Smooth muscle cell (in vitro differentiated cells): ENCODE results near the gene RNGTT. TPM values are rescaled to one million over a fixed set of nuclear protein-coding genes. Genes with fewer than 3 reads are reported as not detected.
A peak's percentile ranks its signal among the peaks of the same experiment; 100 is the strongest.

Experiments used
- DNase-seq: peaks from one replicate; lab custom pipeline; 2025; ENCODE audit not compliant: unreplicated experiment; lab: John Stamatoyannopoulos, UW
- H2AFZ ChIP-seq: fragments of 200-600 bp; sonication (generic); 2 replicates; pipeline ENCODE4 v1.6.0; 2016; ENCODE audit warnings: antibody characterized with exemption, low read depth, mild to moderate bottlenecking
- H3F3A ChIP-seq: fragments of 200-600 bp; sonication (generic); 2 replicates; pipeline ENCODE4 v1.6.0; 2017; ENCODE audit warnings: antibody characterized with exemption, low read depth
- H3K27ac ChIP-seq: fragments of 200-600 bp; sonication (generic); 2 replicates; pipeline ENCODE4 v1.5.1; 2016; ENCODE audit warnings: low read depth, mild to moderate bottlenecking
- H3K27me3 ChIP-seq: fragments of 200-600 bp; sonication (generic); 2 replicates; pipeline ENCODE4 v1.6.1; 2016; ENCODE audit warnings: low read depth, mild to moderate bottlenecking
- H3K36me3 ChIP-seq: fragments of 200-600 bp; sonication (generic); 2 replicates; pipeline ENCODE4 v1.5.1; 2016; ENCODE audit warnings: low read depth
- H3K4me1 ChIP-seq: fragments of 200-600 bp; sonication (generic); 2 replicates; pipeline ENCODE4 v1.5.1; 2016; ENCODE audit warnings: low read depth
- H3K4me2 ChIP-seq: fragments of 200-600 bp; sonication (generic); 2 replicates; pipeline ENCODE4 v1.6.0; 2016; ENCODE audit warnings: mild to moderate bottlenecking
- H3K4me3 ChIP-seq: fragments of 200-600 bp; sonication (generic); 2 replicates; pipeline ENCODE4 v1.5.1; 2016; ENCODE audit warnings: mild to moderate bottlenecking
- H3K79me2 ChIP-seq: fragments of 200-600 bp; sonication (generic); 2 replicates; pipeline ENCODE4 v1.6.0; 2016; ENCODE audit warnings: low read depth, mild to moderate bottlenecking
- H3K9ac ChIP-seq: fragments of 200-600 bp; sonication (generic); 2 replicates; pipeline ENCODE4 v1.6.0; 2016; ENCODE audit warnings: low read depth
- H3K9me3 ChIP-seq: fragments of 200-600 bp; sonication (generic); replicated peaks from 2 replicates; pipeline ENCODE4 v1.5.1; 2016; ENCODE audit warnings: low read depth
- H4K20me1 ChIP-seq: fragments of 200-600 bp; sonication (generic); 2 replicates; pipeline ENCODE4 v1.6.0; 2016; ENCODE audit warnings: low read depth
- CTCF ChIP-seq: fragments of 200-600 bp; sonication (generic); IDR thresholded peaks from 2 replicates; pipeline ENCODE4 v1.5.1; 2017; ENCODE audit warnings: borderline replicate concordance, mild to moderate bottlenecking, antibody characterized with exemption; ENCODE audit not compliant: insufficient read depth, poor library complexity, severe bottlenecking
- WGBS: methylation state at CpG from one replicate; pipeline ENCODE4 v1.1.7; 2016; ENCODE audit warnings: low lambda C conversion rate; 5-methylcytosine and 5-hydroxymethylcytosine counted together
- polyA plus RNA-seq: library from polyadenylated mRNA; unstranded; fragments of >200 nt; fragmentation: Nextera tagmentation; extraction: Ambion mirVana; gene quantifications from 2 replicates; pipeline ENCODE4 v1.2.1, GENCODE V29; 2016
- total RNA-seq: library from RNA; depleted of rRNA; stranded (reverse); fragments of >200 nt; gene quantifications from 2 replicates; pipeline ENCODE4 v1.2.3, GENCODE V29; 2014

Gene RNGTT
- total and polyA plus RNA-seq, 2 experiments from 2014 or later, result 7.5 to 22.7 TPM

DNA sequence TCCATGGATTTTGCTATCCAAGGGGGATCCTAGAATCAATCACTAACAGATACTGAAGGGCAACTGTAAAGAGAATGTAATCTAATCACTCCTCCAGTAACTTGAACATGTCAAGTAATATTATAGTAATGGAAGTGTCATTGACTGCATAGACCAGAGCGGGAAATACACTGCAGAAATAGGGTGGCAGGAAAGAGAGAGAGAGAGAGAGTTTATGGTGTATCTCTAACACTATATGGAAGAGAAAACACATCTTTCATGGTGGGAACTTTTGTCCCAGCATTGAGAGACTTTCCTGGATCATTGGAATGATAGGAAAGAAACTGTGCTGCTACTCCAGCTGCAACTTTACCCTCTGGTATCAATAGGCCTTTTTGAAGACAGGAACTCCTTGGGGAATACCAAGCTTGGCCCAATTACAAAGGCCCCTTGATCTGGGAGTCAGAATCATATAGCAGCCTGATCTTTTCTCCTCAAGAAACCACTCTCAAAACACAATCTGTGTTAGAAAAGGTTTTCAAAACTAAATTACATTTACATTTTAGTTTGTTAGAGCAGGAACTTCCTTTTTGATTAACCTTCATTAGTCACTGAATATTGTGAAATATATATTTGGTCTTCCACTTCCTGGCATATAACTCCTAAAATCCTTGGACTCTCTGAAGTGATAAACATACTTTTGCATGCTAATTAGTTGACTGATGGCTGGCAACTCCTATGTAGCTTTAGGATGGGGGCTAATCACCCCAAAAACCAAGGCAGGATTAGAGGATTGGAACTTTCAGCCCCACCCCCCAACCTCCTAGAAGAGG, 29.5 kb upstream of the RNGTT start:
- WGBS, result 96% methylated on average over 1 of the region's 1 CpG
- TF ChIP-seq CTCF, result no peak
- no peak overlapping the region for H3K27ac ChIP-seq
- H2AFZ ChIP-seq, result peak overlapping the region; percentile 17
- no peak overlapping the region for H3K4me3 ChIP-seq
- no peak overlapping the region for H3K4me2 ChIP-seq
- no peaks in the 10 kb centered on the region for H3K36me3 ChIP-seq
- no peaks in the 10 kb centered on the region for H3K9me3 ChIP-seq
- no peaks in the 10 kb centered on the region for H4K20me1 ChIP-seq
- H3K9ac ChIP-seq, result no peak overlapping the region
- no peak for DNase-seq
- no peaks in the 10 kb centered on the region for H3K79me2 ChIP-seq
- H3K4me1 ChIP-seq, result peaks cover 6% of the 10 kb centered on the region
- H3F3A ChIP-seq, result no peaks in the 10 kb centered on the region
- H3K27me3 ChIP-seq, result no peaks in the 10 kb centered on the region

- H3K27ac ChIP-seq, result no peak overlapping the region
- DNase-seq, result no peak
- H3K27me3 ChIP-seq, result no peaks in the 10 kb centered on the region
- H3K9ac ChIP-seq, result no peak overlapping the region
- H3K4me3 ChIP-seq, result no peak overlapping the region
- no peaks in the 10 kb centered on the region for H3K79me2 ChIP-seq
- no peaks in the 10 kb centered on the region for H4K20me1 ChIP-seq
- H3K9me3 ChIP-seq, result no peaks in the 10 kb centered on the region
- TF ChIP-seq CTCF, result no peak
- H3K4me1 ChIP-seq, result peaks cover 6% of the 10 kb centered on the region
- H3K36me3 ChIP-seq, result no peaks in the 10 kb centered on the region
- H2AFZ ChIP-seq, result no peak overlapping the region
- H3F3A ChIP-seq, result no peaks in the 10 kb centered on the region
- no peak overlapping the region for H3K4me2 ChIP-seq
- 59% methylated on average over 1 of the region's 1 CpG for WGBS
These were observed 25.8 kb upstream of the RNGTT start for GRCh38 chr6:88989215-88989614.

GRCh38 chr6:88987922-88988321, 24.5 kb upstream of the RNGTT start:
- Histone ChIP-seq H3K27ac (no peak overlapping the region), H4K20me1 (no peaks in the 10 kb centered on the region), H3K9me3 (no peaks in the 10 kb centered on the region)

More at GRCh38 chr6:88987922-88988321, 24.5 kb upstream of the RNGTT start:
- H3K27me3 ChIP-seq, result no peaks in the 10 kb centered on the region
- no peaks in the 10 kb centered on the region for H3F3A ChIP-seq
- H3K4me3 ChIP-seq, result no peak overlapping the region
- H3K4me1 ChIP-seq, result no peaks in the 10 kb centered on the region
- TF ChIP-seq CTCF, result no peak
- H3K79me2 ChIP-seq, result no peaks in the 10 kb centered on the region
- no peak overlapping the region for H3K9ac ChIP-seq
- H2AFZ ChIP-seq, result no peak overlapping the region
- DNase-seq, result no peak
- H3K36me3 ChIP-seq, result no peaks in the 10 kb centered on the region
- H3K4me2 ChIP-seq, result no peak overlapping the region
- 58% methylated on average over 2 of the region's 2 CpGs for WGBS
